Prostate gland (tissue), 2 donors: ENCODE measurements around the gene ZDHHC17. TPM values are rescaled to one million over a fixed set of nuclear protein-coding genes. Genes with fewer than 3 reads are reported as not detected.

Source experiments
- DNase-seq: peaks from one replicate; pipeline ENCODE4 v3.0.0-alpha.2; 2019; ENCODE audit warnings: low spot score
- H3K27ac ChIP-seq, 2 donors: fragments of 200-600 bp; sonication (generic); 2 replicates each; pipeline ENCODE4 v1.5.1; 2017 to 2019
- H3K27me3 ChIP-seq: fragments of 200-600 bp; sonication (generic); replicated peaks from 2 replicates; pipeline ENCODE4 v1.5.1; 2019; ENCODE audit not compliant: insufficient read depth
- H3K36me3 ChIP-seq, 2 donors: fragments of 200-600 bp; sonication (generic); 1 replicate in 1 of 2; 2 replicates in 1 of 2; pipeline versions ENCODE4 v1.5.1 to v1.8.1; 2017 to 2019
- H3K4me1 ChIP-seq: fragments of 200-600 bp; sonication (generic); replicated peaks from 2 replicates; pipeline ENCODE4 v1.5.1; 2019
- H3K4me3 ChIP-seq, 2 donors: fragments of 200-600 bp; sonication (generic); 2 replicates each; pipeline ENCODE4 v1.5.1; 2017 to 2019
- H3K9me3 ChIP-seq: fragments of 200-600 bp; sonication (generic); 2 replicates; pipeline ENCODE4 v1.5.1; 2017
- POLR2A ChIP-seq: fragments of 450-650 bp; IDR thresholded peaks from one replicate; pipeline ENCODE4 v1.6.1; 2016; ENCODE audit warnings: antibody characterized with exemption, mild to moderate bottlenecking
- POLR2AphosphoS5 ChIP-seq: sonication (generic); formaldehyde crosslinking; IDR thresholded peaks from one replicate; pipeline ENCODE4 v1.6.1; 2017; ENCODE audit warnings: antibody characterized with exemption
- WGBS: methylation state at CpG from one replicate; pipeline ENCODE4 v1.1.5; 2018; 5-methylcytosine and 5-hydroxymethylcytosine counted together
- intact Hi-C: fragments of 100-400 bp; cut with DNase I; formaldehyde crosslinking; loops from one replicate; pipeline ENCODE4 v1.14.2; 2022
- total RNA-seq, 2 donors: library from RNA; depleted of rRNA; stranded (reverse); fragments of >200 nt; gene quantifications; one replicate each; pipeline ENCODE4 v1.1.0, GENCODE V29; 2016
- TF ChIP-seq, protein P1 (sequence below), 4 experiments: fragments of 200-600 bp in 2 of 4; fragments of 450-650 bp in 2 of 4; sonication (generic) in 2 of 4; IDR thresholded peaks; 1 replicate in 3 of 4; 2 replicates in 1 of 4; pipeline ENCODE4 v1.5.1; 2016 to 2019; ENCODE audit warnings: antibody characterized with exemption in 4 of 4, mild to moderate bottlenecking in 2 of 4, moderate library complexity in 2 of 4

ZDHHC17 gene
- total RNA-seq, 2 donors from 2014 or later: 21.6 to 34.6 TPM

GRCh38 chr12:76747245-76747644, 16.7 kb upstream of the ZDHHC17 start:
- DNase-seq: no peak
- H3K4me3 ChIP-seq: no peak overlapping the region
- TF ChIP-seq POLR2A (no peak), POLR2AphosphoS5 (no peak)
- TF ChIP-seq, protein P1, sequence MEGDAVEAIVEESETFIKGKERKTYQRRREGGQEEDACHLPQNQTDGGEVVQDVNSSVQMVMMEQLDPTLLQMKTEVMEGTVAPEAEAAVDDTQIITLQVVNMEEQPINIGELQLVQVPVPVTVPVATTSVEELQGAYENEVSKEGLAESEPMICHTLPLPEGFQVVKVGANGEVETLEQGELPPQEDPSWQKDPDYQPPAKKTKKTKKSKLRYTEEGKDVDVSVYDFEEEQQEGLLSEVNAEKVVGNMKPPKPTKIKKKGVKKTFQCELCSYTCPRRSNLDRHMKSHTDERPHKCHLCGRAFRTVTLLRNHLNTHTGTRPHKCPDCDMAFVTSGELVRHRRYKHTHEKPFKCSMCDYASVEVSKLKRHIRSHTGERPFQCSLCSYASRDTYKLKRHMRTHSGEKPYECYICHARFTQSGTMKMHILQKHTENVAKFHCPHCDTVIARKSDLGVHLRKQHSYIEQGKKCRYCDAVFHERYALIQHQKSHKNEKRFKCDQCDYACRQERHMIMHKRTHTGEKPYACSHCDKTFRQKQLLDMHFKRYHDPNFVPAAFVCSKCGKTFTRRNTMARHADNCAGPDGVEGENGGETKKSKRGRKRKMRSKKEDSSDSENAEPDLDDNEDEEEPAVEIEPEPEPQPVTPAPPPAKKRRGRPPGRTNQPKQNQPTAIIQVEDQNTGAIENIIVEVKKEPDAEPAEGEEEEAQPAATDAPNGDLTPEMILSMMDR (IDR thresholded peaks at IDR 0.05): no peak
- no peaks in the 10 kb centered on the region for H3K4me1 ChIP-seq
- no peaks in the 10 kb centered on the region for H3K36me3 ChIP-seq
- no peaks in the 10 kb centered on the region for H3K27me3 ChIP-seq
- 94% methylated on average over 2 of the region's 2 CpGs for WGBS
- no peak overlapping the region for H3K27ac ChIP-seq
- intact Hi-C loops: no loop called here
- H3K9me3 ChIP-seq: no peaks in the 10 kb centered on the region

GRCh38 chr12:76755829-76756379, 8.0 kb upstream of the ZDHHC17 start:
- no peaks in the 10 kb centered on the region for H3K9me3 ChIP-seq
- intact Hi-C loops: no loop called here
- H3K27ac ChIP-seq: no peak overlapping the region
- H3K36me3 ChIP-seq: no peaks in the 10 kb centered on the region
- TF ChIP-seq POLR2A: no peak
- no peaks in the 10 kb centered on the region for H3K4me1 ChIP-seq
- DNase-seq: no peak
- no peaks in the 10 kb centered on the region for H3K27me3 ChIP-seq
- no peak overlapping the region for H3K4me3 ChIP-seq
- WGBS: 90% methylated on average over 9 of the region's 9 CpGs

GRCh38 chr12:76757694-76758093, 6.2 kb upstream of the ZDHHC17 start:
- H3K27ac ChIP-seq: no peak overlapping the region
- H3K4me3 ChIP-seq: no peak overlapping the region
- no peak for DNase-seq
- no peaks in the 10 kb centered on the region for H3K4me1 ChIP-seq
- no peaks in the 10 kb centered on the region for H3K27me3 ChIP-seq
- H3K36me3 ChIP-seq: no peaks in the 10 kb centered on the region
- 18% methylated on average over 1 of the region's 1 CpG for WGBS
- TF ChIP-seq POLR2A (no peak), POLR2AphosphoS5 (no peak)
- TF ChIP-seq, protein P1 (IDR thresholded peaks at IDR 0.05): no peak
- intact Hi-C loops: no loop called here
- H3K9me3 ChIP-seq: no peaks in the 10 kb centered on the region

DNA sequence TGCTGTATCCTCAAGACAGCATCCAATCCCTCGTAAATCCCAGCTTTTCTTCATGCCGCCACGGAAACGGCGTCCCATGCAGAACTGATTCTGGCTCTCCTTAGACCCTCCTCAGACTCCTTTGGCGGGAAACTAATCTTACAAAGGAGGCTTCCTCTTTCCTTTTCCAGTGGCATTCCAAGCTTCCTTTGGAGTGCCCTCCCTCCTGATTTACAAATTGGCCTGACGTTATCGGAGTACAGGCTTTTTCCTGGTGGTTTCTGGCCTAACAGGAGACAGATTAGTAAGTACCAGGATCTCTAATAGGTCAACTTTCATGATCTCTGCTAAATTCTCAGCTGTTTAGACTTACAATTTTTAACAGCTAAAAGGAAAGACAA, 1.3 kb upstream of the ZDHHC17 start:
- TF ChIP-seq, protein P1 (IDR thresholded peaks at IDR 0.05): no peak
- no peak for TF ChIP-seq POLR2AphosphoS5
- TF ChIP-seq POLR2A: no peak
- no peak overlapping the region for H3K4me3 ChIP-seq
- no peak for DNase-seq
- peak overlapping the region in 1 of 2 donors; percentile 23 for H3K27ac ChIP-seq
- H3K4me1 ChIP-seq: no peaks in the 10 kb centered on the region
- H3K36me3 ChIP-seq: no peaks in the 10 kb centered on the region
- WGBS: 70% methylated on average over 8 of the region's 8 CpGs
- no peaks in the 10 kb centered on the region for H3K27me3 ChIP-seq
- intact Hi-C loops: no loop called here
- no peaks in the 10 kb centered on the region for H3K9me3 ChIP-seq

- H3K4me1 ChIP-seq: no peaks in the 10 kb centered on the region
- H3K27me3 ChIP-seq: no peaks in the 10 kb centered on the region
- intact Hi-C loops: no loop called here
- DNase-seq: peak; percentile 8
- H3K9me3 ChIP-seq: no peaks in the 10 kb centered on the region
- H3K27ac ChIP-seq: peak overlapping the region; percentile 96
- H3K36me3 ChIP-seq: no peaks in the 10 kb centered on the region
- 8% methylated on average over 9 of the region's 9 CpGs for WGBS
- peak overlapping the region; percentile 61 to 78 for H3K4me3 ChIP-seq
- no peak for TF ChIP-seq POLR2AphosphoS5
- TF ChIP-seq, protein P1 (IDR thresholded peaks at IDR 0.05): no peak
- TF ChIP-seq POLR2A: no peak
Measured at GRCh38 chr12:76764856-76765255, 941 bp downstream of the ZDHHC17 start.
